GM13976 (cell line): ENCODE results near the gene DAB1.

Experiments used
- DNase-seq: peaks from one replicate; pipeline ENCODE4 v3.0.0; 2012; ENCODE audit warnings: low spot score
- CTCF ChIP-seq: IDR thresholded peaks from 2 replicates; pipeline ENCODE4 v1.5.1; 2012; ENCODE audit warnings: borderline replicate concordance, mild to moderate bottlenecking; ENCODE audit not compliant: insufficient read depth; ENCODE audit errors: extremely low read depth, missing control alignments, control extremely low read depth
- in situ Hi-C: fragments of 300-500 bp; cut with MboI; formaldehyde crosslinking; loops from one replicate; pipeline ENCODE4 v1.12.0; 2022; ENCODE audit warnings: low sequenced_read_pairs, mixed read lengths, inconsistent platforms; ENCODE audit not compliant: unreplicated experiment

DAB1 gene

GRCh38 chr1:57312869-57313268 lies 111.0 kb downstream of the DAB1 start:
- DNase-seq, result no peak
- no peak for TF ChIP-seq CTCF
- in situ Hi-C loops, result no loop called here

GRCh38 chr1:57311411-57311810 lies 112.4 kb downstream of the DAB1 start:
- no peak for DNase-seq
- TF ChIP-seq CTCF, result no peak
- in situ Hi-C loops, result no loop called here

- TF ChIP-seq CTCF, result no peak
- no peak for DNase-seq
- in situ Hi-C loops, result no loop called here
Measured at GRCh38 chr1:57311006-57311405, 112.9 kb downstream of the DAB1 start.

GRCh38 chr1:57309630-57310029 lies 114.2 kb downstream of the DAB1 start:
- TF ChIP-seq CTCF, result no peak
- no peak for DNase-seq
- in situ Hi-C loops, result no loop called here

GRCh38 chr1:57307392-57308170 lies 116.3 kb downstream of the DAB1 start:
- no peak for DNase-seq
- no peak for TF ChIP-seq CTCF

GRCh38 chr1:57304591-57304990 lies 119.3 kb downstream of the DAB1 start:
- no peak for TF ChIP-seq CTCF
- DNase-seq, result no peak
- in situ Hi-C loops, result no loop called here

More at GRCh38 chr1:57307392-57308170, 116.3 kb downstream of the DAB1 start:
- in situ Hi-C loops, result no loop called here
